Fibroblast of the aortic adventitia (primary cell): ENCODE results near the gene PTCD2. TPM values are rescaled to one million over a fixed set of nuclear protein-coding genes. Genes with fewer than 3 reads are reported as not detected.

Experiments
- DNase-seq: peaks from one replicate; pipeline ENCODE4 v3.0.0-alpha.2; 2010; ENCODE audit warnings: low read depth
- H3K4me3 ChIP-seq: 2 replicates; pipeline ENCODE4 v1.5.1; 2011; ENCODE audit warnings: low read depth, mild to moderate bottlenecking, control low read depth, low read length, moderate library complexity
- CTCF ChIP-seq: IDR thresholded peaks from 2 replicates; pipeline ENCODE4 v1.5.1; 2011; ENCODE audit warnings: mild to moderate bottlenecking, low read length, control low read depth, inconsistent platforms; ENCODE audit not compliant: insufficient read depth
- total RNA-seq: library from RNA; depleted of rRNA; stranded (reverse); fragments of >200 nt; gene quantifications from 2 replicates; pipeline ENCODE4 v1.2.3, GENCODE V29; 2012; ENCODE audit warnings: low replicate concordance

Gene PTCD2
- total RNA-seq, 1 donor, result 13.6 TPM

- no peak overlapping the region for H3K4me3 ChIP-seq
- DNase-seq, result no peak
- TF ChIP-seq CTCF, result no peak
Measured at GRCh38 chr5:72286798-72287197, 33.4 kb upstream of the PTCD2 start.

GRCh38 chr5:72288924-72289323 lies 31.2 kb upstream of the PTCD2 start:
- no peak for DNase-seq
- H3K4me3 ChIP-seq, result no peak overlapping the region
- no peak for TF ChIP-seq CTCF

- TF ChIP-seq CTCF, result no peak
- H3K4me3 ChIP-seq, result no peak overlapping the region
- DNase-seq, result no peak
Measured at GRCh38 chr5:72290356-72291133, 29.6 kb upstream of the PTCD2 start.

GRCh38 chr5:72291601-72292000 lies 28.6 kb upstream of the PTCD2 start:
- H3K4me3 ChIP-seq, result no peak overlapping the region
- TF ChIP-seq CTCF, result no peak
- no peak for DNase-seq

GRCh38 chr5:72292411-72292810 lies 27.8 kb upstream of the PTCD2 start:
- no peak overlapping the region for H3K4me3 ChIP-seq
- no peak for TF ChIP-seq CTCF
- DNase-seq, result no peak

GRCh38 chr5:72293495-72294055 lies 26.6 kb upstream of the PTCD2 start:
- DNase-seq, result no peak
- TF ChIP-seq CTCF, result no peak
- H3K4me3 ChIP-seq, result no peak overlapping the region
